HG03045 (cell line): ENCODE measurements around the gene KLHL3.

Experiments
- ATAC-seq: cut with Tn5 transposase; IDR thresholded peaks from one replicate; pipeline ENCODE4 v1.9.1; 2021; ENCODE audit warnings: mild to moderate bottlenecking, moderate library complexity; ENCODE audit not compliant: unreplicated experiment

Gene KLHL3

GRCh38 chr5:137636830-137637714 lies 98.8 kb downstream of the KLHL3 start:
- no peak for ATAC-seq

DNA sequence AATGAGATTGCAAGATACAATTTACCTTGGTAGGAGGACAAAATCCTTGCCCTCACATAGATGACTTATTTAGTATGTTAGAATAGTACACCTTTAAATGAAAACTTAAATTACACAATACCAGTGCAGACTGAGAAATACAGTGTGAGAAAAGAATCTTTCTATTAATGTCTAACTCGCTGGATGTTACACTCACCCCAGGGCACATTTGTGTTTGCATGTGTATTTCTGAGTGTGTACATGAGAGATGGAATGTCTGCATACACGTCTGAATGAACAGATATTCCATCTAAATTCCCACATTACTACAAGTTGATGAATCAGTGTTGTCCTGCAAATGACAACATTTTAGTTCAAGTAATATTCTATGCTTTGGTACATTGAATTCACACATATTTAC lies 99.8 kb downstream of the KLHL3 start:
- no peak for ATAC-seq

- no peak for ATAC-seq
Observed at GRCh38 chr5:137635521-137635921, 100.4 kb downstream of the KLHL3 start.

DNA sequence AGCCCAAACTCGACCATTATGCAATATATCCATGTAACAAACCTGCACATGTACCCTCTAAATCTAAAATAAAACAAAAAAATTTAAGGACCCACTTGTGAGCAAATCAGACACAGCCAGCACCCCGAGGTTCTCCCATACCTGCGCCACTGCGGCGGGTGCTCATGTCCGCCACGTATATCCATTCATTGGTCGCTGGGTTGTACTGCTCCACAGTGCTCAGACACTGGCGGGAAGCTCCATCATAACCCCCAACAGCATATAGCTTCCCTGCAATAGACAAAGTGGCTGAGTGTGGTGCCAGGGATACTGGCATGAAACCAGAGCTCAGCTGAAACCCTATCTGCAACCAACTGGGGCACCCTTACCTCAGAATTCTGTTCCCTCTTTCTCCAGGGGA lies 102.0 kb downstream of the KLHL3 start:
- ATAC-seq = no peak

DNA sequence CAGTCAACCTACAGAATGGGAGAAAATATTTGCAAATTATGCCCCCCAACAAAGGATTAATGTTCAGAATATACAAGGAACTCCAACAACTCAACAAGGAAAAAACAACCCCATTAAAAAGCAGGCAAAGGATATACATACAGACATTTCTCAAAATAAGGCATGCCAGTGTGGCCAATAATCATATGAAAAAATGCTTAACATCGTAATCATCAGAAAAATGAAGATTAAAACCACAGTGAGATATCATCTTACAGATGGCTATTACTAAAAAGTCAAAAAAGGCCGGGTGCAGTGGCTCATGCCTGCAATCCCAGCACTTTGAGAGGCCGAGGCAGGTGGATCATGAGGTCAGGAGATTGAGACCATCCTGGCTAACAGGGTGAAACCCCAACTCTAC lies 103.2 kb downstream of the KLHL3 start:
- ATAC-seq = no peak

DNA sequence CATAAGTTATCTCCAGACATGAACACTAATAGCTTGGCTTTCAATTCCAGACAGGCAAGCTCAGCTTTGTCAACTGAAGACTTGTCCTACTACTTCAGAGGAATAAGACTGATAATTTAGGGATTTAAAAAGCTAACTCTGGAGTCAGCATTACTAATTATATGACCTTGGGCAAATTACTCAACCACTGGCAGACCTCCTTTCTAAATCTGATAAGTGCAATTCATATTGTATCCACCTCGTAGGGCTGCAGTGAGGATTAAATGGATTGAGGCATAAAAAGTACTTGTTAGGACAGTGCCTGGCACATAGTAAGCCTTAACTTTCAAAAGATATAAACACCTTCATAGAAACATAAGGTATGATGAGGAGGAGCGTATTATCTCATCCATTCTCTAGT lies 104.4 kb downstream of the KLHL3 start:
- no peak for ATAC-seq

GRCh38 chr5:137630972-137631370 lies 104.9 kb downstream of the KLHL3 start:
- no peak for ATAC-seq

DNA sequence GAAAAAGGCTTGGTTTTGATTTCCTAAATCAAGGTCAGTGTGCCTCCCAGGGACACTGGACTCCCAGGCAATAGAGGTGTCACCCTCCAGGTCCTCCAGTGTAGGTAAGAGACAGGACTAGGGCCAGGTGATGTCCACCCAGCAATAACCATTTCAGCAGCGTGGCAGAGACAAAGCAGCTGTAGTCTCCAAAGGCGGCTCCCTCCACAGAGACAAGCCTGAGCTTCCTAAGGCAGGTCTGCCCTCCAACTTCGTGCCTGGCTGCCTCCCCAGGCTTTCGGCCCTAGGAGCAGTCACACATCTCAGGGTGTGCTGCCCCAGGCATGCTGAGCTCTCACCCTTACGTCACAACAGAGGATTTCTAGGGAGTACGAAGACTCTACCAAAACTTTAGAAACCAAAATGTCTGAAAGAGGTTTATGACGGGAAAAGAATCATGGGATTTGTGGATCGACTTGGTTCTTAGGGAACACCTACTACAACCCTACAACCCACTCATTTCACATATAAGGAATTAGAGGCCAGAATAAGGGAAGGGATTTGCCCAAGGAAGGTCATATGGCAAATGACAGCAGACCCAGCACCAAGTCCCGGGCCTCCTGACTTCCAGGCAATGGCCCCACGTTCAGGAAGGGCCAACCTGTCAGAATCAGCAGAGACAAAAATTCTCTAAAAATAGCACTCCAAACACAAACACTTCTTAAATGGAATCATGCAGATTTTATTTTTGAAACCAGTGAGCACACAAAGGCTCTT lies 105.5 kb downstream of the KLHL3 start:
- no peak for ATAC-seq

DNA sequence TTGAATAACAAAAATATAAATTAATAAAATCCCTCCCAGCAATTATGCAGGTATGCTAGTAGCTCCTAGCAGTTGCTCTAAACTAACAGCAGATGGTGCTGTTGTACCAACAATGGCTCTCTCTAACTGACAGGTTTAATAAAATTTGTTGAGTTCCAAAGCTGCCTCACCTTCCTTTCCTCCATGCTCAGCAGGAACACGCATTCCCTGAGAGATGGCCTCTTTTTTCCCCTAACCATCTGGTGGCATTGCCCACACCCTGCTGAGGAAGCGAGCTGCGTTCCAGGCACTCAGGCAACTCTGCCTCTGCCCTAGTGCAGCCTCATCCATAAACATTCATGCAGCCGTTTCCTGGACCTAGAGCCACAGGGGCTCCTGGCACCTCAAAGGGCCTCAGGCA lies 106.2 kb downstream of the KLHL3 start:
- ATAC-seq = peak; percentile 71

GRCh38 chr5:137627706-137628105 lies 108.2 kb downstream of the KLHL3 start:
- ATAC-seq = no peak

GRCh38 chr5:137627293-137627692 lies 108.6 kb downstream of the KLHL3 start:
- ATAC-seq = no peak

DNA sequence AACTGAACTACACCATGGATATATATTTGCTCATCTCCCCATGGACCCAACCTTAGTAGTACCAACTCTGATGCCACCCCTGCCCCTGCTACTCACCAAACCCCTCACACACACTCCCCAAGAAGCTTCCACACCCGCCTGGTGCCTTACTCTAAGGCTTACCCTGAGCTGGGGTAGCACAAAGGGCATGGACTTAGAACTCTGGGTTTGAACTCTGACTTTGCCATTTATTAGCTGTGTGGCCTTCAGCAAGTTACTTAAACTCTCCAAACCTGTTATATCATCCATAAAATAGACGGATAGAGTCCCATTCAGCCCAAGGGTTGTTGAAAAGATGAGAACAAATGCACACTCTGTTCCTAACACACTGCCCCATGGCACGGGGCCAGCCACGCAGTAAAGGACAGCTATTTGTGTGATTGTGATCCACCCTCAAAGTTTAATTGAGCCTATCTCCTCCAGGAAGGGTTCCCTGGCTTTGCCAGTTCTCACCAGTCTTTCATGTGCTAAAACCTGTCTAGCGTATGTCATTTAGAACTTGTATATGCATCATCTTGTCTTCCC lies 111.0 kb downstream of the KLHL3 start:
- no peak for ATAC-seq

GRCh38 chr5:137622850-137623249 lies 113.0 kb downstream of the KLHL3 start:
- ATAC-seq = no peak

DNA sequence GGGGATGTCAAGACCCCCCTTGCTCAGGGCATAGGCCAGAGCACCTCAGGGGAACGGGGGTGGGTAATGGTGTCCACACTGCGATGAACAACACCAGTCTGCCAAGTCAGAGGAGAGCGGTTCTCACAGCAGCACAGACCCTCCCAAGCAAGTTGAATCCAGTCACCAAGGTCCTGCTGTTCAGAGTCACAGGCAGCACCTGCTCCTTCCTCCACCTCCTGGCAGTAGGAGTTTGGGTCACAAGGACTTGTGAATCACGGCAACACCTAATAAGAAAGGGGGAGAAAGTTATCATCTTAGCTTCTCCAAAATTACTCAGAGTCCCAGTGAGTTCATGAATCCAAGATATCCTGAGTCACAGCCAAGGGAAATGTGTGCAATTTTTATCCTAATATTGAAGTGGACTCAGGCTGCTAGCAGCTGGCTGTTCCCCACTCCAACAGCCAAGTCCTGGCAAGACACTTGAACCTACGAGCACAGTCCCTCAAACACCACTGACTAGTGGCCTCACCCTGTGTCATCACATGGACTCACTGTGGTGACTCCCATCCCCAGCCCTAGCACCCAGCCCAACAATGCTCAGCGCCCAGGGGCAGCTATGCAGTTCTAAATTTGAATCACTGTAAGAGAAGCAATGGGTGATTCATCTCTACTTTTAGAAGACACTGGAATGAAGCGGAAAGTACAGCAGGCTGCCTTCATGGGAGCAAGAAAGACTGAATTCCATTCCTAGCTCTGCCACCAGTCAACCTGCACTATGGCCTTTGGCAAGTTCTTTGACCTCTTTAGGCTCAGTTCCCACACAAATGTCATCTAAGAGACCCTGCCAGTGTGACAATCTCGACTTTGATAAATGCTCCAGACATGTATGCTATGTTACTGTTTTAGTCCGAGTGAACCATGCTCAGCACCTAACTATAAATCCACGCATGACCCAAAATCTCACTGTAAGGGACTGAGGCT lies 113.7 kb downstream of the KLHL3 start:
- no peak for ATAC-seq

DNA sequence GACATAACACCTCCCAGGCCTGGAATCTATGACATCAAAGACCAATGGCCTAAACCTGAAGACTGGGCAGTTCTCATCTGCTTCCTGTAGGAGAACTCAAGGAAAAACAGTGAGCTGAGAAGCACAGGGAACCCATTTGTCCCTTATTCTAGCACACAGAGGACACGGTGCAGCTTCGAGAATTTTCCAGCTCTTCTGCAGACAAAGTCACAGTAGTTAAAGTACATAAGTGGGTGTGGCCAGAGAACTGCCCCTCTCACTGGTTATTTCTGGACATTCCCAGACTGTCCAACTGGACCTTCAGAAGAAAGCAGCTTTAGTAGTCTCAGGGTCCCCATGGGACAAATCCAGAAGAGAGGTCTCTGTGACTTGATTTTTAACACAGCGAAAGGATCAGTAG lies 114.6 kb downstream of the KLHL3 start:
- no peak for ATAC-seq

GRCh38 chr5:137619191-137619870 lies 116.6 kb downstream of the KLHL3 start:
- no peak for ATAC-seq

GRCh38 chr5:137618476-137618875 lies 117.4 kb downstream of the KLHL3 start:
- ATAC-seq = no peak

DNA sequence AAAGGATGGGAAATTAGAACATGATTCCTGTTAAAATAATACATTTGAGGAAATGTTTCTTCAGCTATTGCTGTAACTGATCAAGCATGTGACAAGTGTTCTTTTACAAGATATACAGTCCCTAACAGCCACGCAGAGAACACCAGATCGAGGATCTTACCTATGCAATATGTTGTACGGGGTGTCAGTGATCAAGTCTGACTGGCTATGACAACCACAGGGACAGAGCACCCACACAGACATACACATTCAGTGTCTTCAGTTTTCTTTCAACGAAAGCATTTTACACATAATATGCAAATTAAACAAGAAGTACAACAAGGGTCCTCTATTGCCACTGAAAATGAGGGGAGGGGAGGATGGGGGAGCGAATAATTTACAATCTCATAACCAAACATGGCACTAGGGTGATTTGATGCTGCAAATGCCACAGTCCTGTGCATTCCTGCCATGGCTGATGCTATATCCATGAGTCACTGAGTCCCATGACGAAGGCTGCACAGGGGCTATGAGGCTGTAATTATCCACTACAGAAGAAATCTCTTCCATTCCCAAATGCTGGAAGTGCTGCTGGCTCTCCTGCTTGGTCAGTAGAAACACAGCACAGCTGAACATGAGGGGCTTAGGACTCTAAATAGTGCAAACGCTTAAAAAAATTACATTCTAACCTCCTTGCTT lies 118.2 kb downstream of the KLHL3 start:
- no peak for ATAC-seq

- no peak for ATAC-seq
Observed at GRCh38 chr5:137616046-137616445, 119.8 kb downstream of the KLHL3 start.
